Neural cell (in vitro differentiated cells): ENCODE data around the gene NPHP4. TPM values are rescaled to one million over a fixed set of nuclear protein-coding genes. Genes with fewer than 3 reads are reported as not detected.

Experiments
- H2AFZ ChIP-seq: fragments of 200-600, 300-800 bp; sonication (generic), shearing (Covaris generic); 2 replicates; pipeline ENCODE4 v1.6.0; 2014; ENCODE audit warnings: low read depth, mild to moderate bottlenecking, antibody characterized with exemption, low read length, moderate library complexity
- H3F3A ChIP-seq: fragments of 200-600 bp; shearing (Covaris generic); 2 replicates; pipeline ENCODE4 v1.6.1; 2016; ENCODE audit warnings: mild to moderate bottlenecking, moderate library complexity, mixed read lengths, antibody characterized with exemption, low read length; ENCODE audit not compliant: insufficient read depth, poor library complexity, severe bottlenecking
- H3K27ac ChIP-seq: fragments of 200-600, 300-800 bp; sonication (generic), shearing (Covaris generic); 2 replicates; pipeline ENCODE4 v1.5.1; 2014; ENCODE audit warnings: mild to moderate bottlenecking, low read length, moderate library complexity
- H3K27me3 ChIP-seq: fragments of 300-800, 200-600 bp; sonication (generic), shearing (Covaris generic); 2 replicates; pipeline ENCODE4 v1.6.0; 2014; ENCODE audit warnings: mild to moderate bottlenecking, low read depth, low read length, moderate library complexity; ENCODE audit not compliant: insufficient read depth
- H3K36me3 ChIP-seq: fragments of 300-800, 200-600 bp; sonication (generic), shearing (Covaris generic); 2 replicates; pipeline ENCODE4 v1.5.1; 2014; ENCODE audit warnings: mild to moderate bottlenecking, antibody characterized with exemption, low read length, moderate library complexity; ENCODE audit not compliant: insufficient read depth
- H3K4me2 ChIP-seq: fragments of 300-800, 200-600 bp; sonication (generic), shearing (Covaris generic); 2 replicates; pipeline ENCODE4 v1.6.0; 2014; ENCODE audit warnings: mild to moderate bottlenecking, low read length
- H3K4me3 ChIP-seq: fragments of 300-800, 200-600 bp; sonication (generic), shearing (Covaris generic); 2 replicates; pipeline ENCODE4 v1.5.1; 2014; ENCODE audit warnings: mild to moderate bottlenecking, low read length, moderate library complexity
- H3K79me2 ChIP-seq: fragments of 200-600 bp; shearing (Covaris generic); replicated peaks from 2 replicates; pipeline ENCODE4 v1.6.0; 2014; ENCODE audit warnings: mild to moderate bottlenecking, low read length, moderate library complexity; ENCODE audit not compliant: insufficient read depth
- H3K9ac ChIP-seq: fragments of 300-800, 200-600 bp; sonication (generic), shearing (Covaris generic); 2 replicates; pipeline ENCODE4 v1.6.1; 2016; ENCODE audit warnings: mild to moderate bottlenecking, low read length, mixed read lengths
- H3K9me2 ChIP-seq: fragments of 200-600 bp; shearing (Covaris generic); 2 replicates; pipeline ENCODE4 v1.6.1; 2016; ENCODE audit warnings: mild to moderate bottlenecking, low read length, mixed read lengths; ENCODE audit not compliant: insufficient read depth
- H3K9me3 ChIP-seq: fragments of 200-600, 300-800 bp; sonication (generic), shearing (Covaris generic); 2 replicates; pipeline ENCODE4 v1.6.1; 2016; ENCODE audit warnings: mild to moderate bottlenecking, mixed run types, low read length, moderate library complexity, mixed read lengths
- H4K20me1 ChIP-seq: fragments of 200-600 bp; shearing (Covaris generic); 2 replicates; pipeline ENCODE4 v1.6.1; 2016; ENCODE audit warnings: mild to moderate bottlenecking, mixed run types; ENCODE audit not compliant: insufficient read depth
- CTCF ChIP-seq: fragments of 450-650 bp; IDR thresholded peaks from 2 replicates; pipeline ENCODE4 v1.5.1; 2014; ENCODE audit warnings: antibody characterized with exemption, mild to moderate bottlenecking, moderate library complexity; ENCODE audit not compliant: poor library complexity, severe bottlenecking
- EP300 ChIP-seq: fragments of 450-650 bp; conservative IDR thresholded peaks from 2 replicates; pipeline ENCODE4 v1.6.1; 2014; ENCODE audit warnings: antibody characterized with exemption, mild to moderate bottlenecking, moderate library complexity; ENCODE audit not compliant: poor library complexity, severe bottlenecking
- EZH2 ChIP-seq: fragments of 200-600, 300-800 bp; shearing (Covaris generic), sonication (generic); IDR thresholded peaks from 2 replicates; pipeline ENCODE4 v1.6.1; 2014; ENCODE audit warnings: antibody characterized with exemption, low read length, borderline replicate concordance, mild to moderate bottlenecking; ENCODE audit not compliant: insufficient read depth, poor library complexity, severe bottlenecking
- MXI1 ChIP-seq: fragments of 450-650 bp; conservative IDR thresholded peaks from 2 replicates; pipeline ENCODE4 v1.6.1; 2014; ENCODE audit warnings: antibody characterized with exemption, mild to moderate bottlenecking; ENCODE audit not compliant: poor library complexity, severe bottlenecking
- POLR2AphosphoS5 ChIP-seq: IDR thresholded peaks from 2 replicates; pipeline ENCODE4 v1.6.1; 2012
- RAD21 ChIP-seq: fragments of 450-650 bp; conservative IDR thresholded peaks from 2 replicates; pipeline ENCODE4 v1.6.1; 2014; ENCODE audit warnings: antibody characterized with exemption, mild to moderate bottlenecking, moderate library complexity
- SMC3 ChIP-seq: fragments of 450-650 bp; conservative IDR thresholded peaks from 2 replicates; pipeline ENCODE4 v1.6.1; 2014; ENCODE audit warnings: antibody characterized with exemption, mild to moderate bottlenecking, moderate library complexity; ENCODE audit not compliant: poor library complexity
- TAF1 ChIP-seq: IDR thresholded peaks from 2 replicates; pipeline ENCODE4 v1.6.1; 2012; ENCODE audit warnings: low read depth
- polyA plus RNA-seq: library from polyadenylated mRNA; depleted of rRNA; stranded (reverse); fragments of >200 nt; gene quantifications from 2 replicates; pipeline ENCODE4 v1.2.3, GENCODE V29; 2014
- TF ChIP-seq, protein P1 (sequence below): IDR thresholded peaks from 2 replicates; pipeline ENCODE4 v1.6.1; 2012; ENCODE audit warnings: borderline replicate concordance

Gene NPHP4
- polyA plus RNA-seq, 1 donor from 2014 or later = 17.1 TPM

DNA sequence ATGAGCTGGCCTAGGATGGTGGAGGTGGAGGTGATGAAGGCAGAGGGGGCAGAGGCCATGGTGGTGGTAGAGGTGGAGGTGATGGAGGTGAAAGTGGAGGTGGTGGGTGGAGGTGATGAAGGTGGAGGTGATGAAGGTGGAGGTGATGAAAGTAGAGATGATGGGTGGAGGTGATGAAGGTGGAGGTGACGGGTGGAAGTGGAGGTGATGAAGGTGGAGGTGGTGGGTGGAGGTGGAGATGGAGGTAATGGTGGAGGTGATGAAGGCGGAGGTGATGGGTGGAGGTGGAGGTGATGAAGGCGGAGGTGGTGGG lies 19.7 kb upstream of the NPHP4 start:
- Histone ChIP-seq H3K79me2 (no peaks in the 10 kb centered on the region), H3K9me2 (no peaks in the 10 kb centered on the region), H3K9me3 (no peaks in the 10 kb centered on the region), H3K27me3 (no peaks in the 10 kb centered on the region), H3K36me3 (no peaks in the 10 kb centered on the region), H3K27ac (no peak overlapping the region), H2AFZ (no peak overlapping the region), H3K9ac (no peak overlapping the region), H4K20me1 (no peaks in the 10 kb centered on the region), H3K4me2 (no peak overlapping the region), H3K4me3 (no peak overlapping the region), H3F3A (no peaks in the 10 kb centered on the region)
- TF ChIP-seq EZH2 (no peak), EP300 (no peak), POLR2AphosphoS5 (no peak), CTCF (no peak), RAD21 (no peak), MXI1 (no peak), TAF1 (no peak), SMC3 (no peak)
- TF ChIP-seq, protein P1, sequence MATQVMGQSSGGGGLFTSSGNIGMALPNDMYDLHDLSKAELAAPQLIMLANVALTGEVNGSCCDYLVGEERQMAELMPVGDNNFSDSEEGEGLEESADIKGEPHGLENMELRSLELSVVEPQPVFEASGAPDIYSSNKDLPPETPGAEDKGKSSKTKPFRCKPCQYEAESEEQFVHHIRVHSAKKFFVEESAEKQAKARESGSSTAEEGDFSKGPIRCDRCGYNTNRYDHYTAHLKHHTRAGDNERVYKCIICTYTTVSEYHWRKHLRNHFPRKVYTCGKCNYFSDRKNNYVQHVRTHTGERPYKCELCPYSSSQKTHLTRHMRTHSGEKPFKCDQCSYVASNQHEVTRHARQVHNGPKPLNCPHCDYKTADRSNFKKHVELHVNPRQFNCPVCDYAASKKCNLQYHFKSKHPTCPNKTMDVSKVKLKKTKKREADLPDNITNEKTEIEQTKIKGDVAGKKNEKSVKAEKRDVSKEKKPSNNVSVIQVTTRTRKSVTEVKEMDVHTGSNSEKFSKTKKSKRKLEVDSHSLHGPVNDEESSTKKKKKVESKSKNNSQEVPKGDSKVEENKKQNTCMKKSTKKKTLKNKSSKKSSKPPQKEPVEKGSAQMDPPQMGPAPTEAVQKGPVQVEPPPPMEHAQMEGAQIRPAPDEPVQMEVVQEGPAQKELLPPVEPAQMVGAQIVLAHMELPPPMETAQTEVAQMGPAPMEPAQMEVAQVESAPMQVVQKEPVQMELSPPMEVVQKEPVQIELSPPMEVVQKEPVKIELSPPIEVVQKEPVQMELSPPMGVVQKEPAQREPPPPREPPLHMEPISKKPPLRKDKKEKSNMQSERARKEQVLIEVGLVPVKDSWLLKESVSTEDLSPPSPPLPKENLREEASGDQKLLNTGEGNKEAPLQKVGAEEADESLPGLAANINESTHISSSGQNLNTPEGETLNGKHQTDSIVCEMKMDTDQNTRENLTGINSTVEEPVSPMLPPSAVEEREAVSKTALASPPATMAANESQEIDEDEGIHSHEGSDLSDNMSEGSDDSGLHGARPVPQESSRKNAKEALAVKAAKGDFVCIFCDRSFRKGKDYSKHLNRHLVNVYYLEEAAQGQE = no peak

DNA sequence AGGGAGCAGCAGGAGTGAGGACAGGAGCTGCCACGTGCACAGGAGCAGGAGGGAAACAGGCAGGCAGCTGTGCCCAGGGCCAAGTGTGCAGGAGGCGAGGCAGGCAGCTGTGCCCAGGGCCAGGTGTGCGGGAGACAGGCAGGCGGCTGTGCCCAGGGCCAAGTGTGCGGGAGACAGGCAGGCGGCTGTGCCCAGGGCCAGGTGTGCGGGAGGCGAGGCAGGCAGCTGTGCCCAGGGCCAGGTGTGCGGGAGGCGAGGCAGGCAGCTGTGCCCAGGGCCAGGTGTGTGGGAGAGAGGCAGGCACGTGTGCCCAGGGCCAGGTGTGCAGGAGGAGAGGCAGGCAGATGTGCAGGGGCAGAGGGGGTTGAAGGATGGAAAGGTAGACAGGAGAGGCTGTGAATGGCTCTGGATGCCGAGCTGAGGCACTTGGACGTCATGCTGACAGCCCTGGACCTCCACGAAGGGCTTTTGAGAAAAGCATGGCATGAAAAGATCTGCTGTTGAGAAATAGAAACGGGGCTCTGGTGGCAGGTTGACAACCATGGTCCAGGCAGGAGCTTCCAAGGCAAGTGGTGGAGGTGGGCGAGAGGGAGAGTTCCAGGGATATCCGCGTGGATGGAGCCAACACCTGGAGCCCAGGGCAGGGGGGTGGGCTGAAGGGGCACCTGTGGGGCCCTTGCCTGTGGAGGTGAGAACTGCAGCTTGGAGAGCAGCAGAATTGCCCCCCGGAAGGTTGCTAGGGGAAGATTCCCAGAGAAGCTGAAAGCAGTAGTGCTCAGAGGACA lies 19.1 kb upstream of the NPHP4 start:
- Histone ChIP-seq H3K27ac (no peak overlapping the region), H2AFZ (no peak overlapping the region), H3K4me2 (no peak overlapping the region), H3K36me3 (no peaks in the 10 kb centered on the region), H3F3A (no peaks in the 10 kb centered on the region), H3K9me3 (no peaks in the 10 kb centered on the region), H3K9ac (no peak overlapping the region), H3K27me3 (no peaks in the 10 kb centered on the region), H3K4me3 (no peak overlapping the region), H3K79me2 (no peaks in the 10 kb centered on the region), H4K20me1 (no peaks in the 10 kb centered on the region), H3K9me2 (no peaks in the 10 kb centered on the region)
- TF ChIP-seq, protein P1 = no peak
- TF ChIP-seq TAF1 (no peak), MXI1 (no peak)
